Stomach (tissue), 9 donors: ENCODE results near the gene UGT2B7. TPM values are rescaled to one million over a fixed set of nuclear protein-coding genes. Genes with fewer than 3 reads are reported as not detected.

Experiments used
- DNase-seq, 2 donors: peaks; one replicate each; pipeline versions ENCODE4 v3.0.0 to v3.0.0-alpha.2; 2013 to 2019
- H3K27ac ChIP-seq, 5 donors: fragments of 200-600 bp in 4 of 5; sonication (generic) in 4 of 5; one replicate each; pipeline ENCODE4 v1.5.1; 2013 to 2019; ENCODE audit warnings: mild to moderate bottlenecking in 1 of 5, moderate library complexity in 1 of 5
- H3K27me3 ChIP-seq, 3 donors: fragments of 200-600 bp; sonication (generic); one replicate each; pipeline ENCODE4 v1.5.1; 2017 to 2019; ENCODE audit warnings: mixed run types in 1 of 3
- H3K36me3 ChIP-seq, 4 donors: fragments of 200-600 bp; sonication (generic); 1 replicate in 3 of 4; 2 replicates in 1 of 4; pipeline ENCODE4 v1.5.1; 2016 to 2019
- H3K4me1 ChIP-seq, 4 donors: fragments of 200-600 bp; sonication (generic); one replicate each; pipeline ENCODE4 v1.5.1; 2016 to 2019
- H3K4me3 ChIP-seq, 4 donors: fragments of 200-600 bp; sonication (generic) in 3 of 4; one replicate each; pipeline ENCODE4 v1.5.1; 2016 to 2019; ENCODE audit warnings: mild to moderate bottlenecking in 1 of 4
- H3K9me3 ChIP-seq, 4 donors: fragments of 200-600 bp; sonication (generic); one replicate each; pipeline ENCODE4 v1.5.1; 2016 to 2019
- EP300 ChIP-seq: sonication (generic); formaldehyde crosslinking; IDR thresholded peaks from one replicate; pipeline ENCODE4 v1.6.1; 2017; ENCODE audit warnings: antibody characterized with exemption
- POLR2A ChIP-seq, 4 donors: fragments of 450-650 bp; IDR thresholded peaks; one replicate each; pipeline ENCODE4 v1.6.1; 2016; ENCODE audit warnings: antibody characterized with exemption in 4 of 4, control low read depth in 2 of 4, mild to moderate bottlenecking in 1 of 4, moderate library complexity in 1 of 4
- POLR2AphosphoS5 ChIP-seq, 3 donors: sonication (generic); formaldehyde crosslinking; IDR thresholded peaks; one replicate each; pipeline ENCODE4 v1.6.1; 2016; ENCODE audit warnings: antibody characterized with exemption in 3 of 3
- WGBS, 5 donors: extraction: QIAGEN DNeasy Blood & Tissue Kit in 3 of 5; methylation state at CpG; one replicate each; pipeline versions ENCODE4 v1.1.5 to v1.1.7; 2013 to 2018; 5-methylcytosine and 5-hydroxymethylcytosine counted together
- intact Hi-C: fragments of 100-400 bp; cut with DNase I; formaldehyde crosslinking; loops from one replicate; pipeline ENCODE4 v1.15.1; 2023; ENCODE audit warnings: low total_unique reads
- polyA plus RNA-seq, 3 donors: library from polyadenylated mRNA; stranded (reverse); fragments of 200-250 nt; gene quantifications; one replicate each; pipeline ENCODE4 v1.2.3, GENCODE V29; 2013
- total RNA-seq, 5 donors: library from RNA; depleted of rRNA; stranded (reverse); fragments of >200 nt; gene quantifications; one replicate each; pipeline versions ENCODE4 v1.1.0 to v1.2.3, GENCODE V29; 2014 to 2016
- TF ChIP-seq, protein P1 (sequence below), 7 experiments: fragments of 450-650 bp in 4 of 7; fragments of 200-600 bp in 3 of 7; sonication (generic) in 3 of 7; IDR thresholded peaks; one replicate each; pipeline ENCODE4 v1.5.1; 2016 to 2019; ENCODE audit warnings: antibody characterized with exemption in 7 of 7, control low read depth in 2 of 7, mild to moderate bottlenecking in 1 of 7
- donor health status: healthy with polysubstance abuse.
- donor health status: Bipolar disorder and iron deficiency.
- donor health status: healthy.

UGT2B7 gene
- total and polyA plus RNA-seq, 8 donors = 0.08 to 1.8 (median 0.34) TPM; not detected in 4

DNA sequence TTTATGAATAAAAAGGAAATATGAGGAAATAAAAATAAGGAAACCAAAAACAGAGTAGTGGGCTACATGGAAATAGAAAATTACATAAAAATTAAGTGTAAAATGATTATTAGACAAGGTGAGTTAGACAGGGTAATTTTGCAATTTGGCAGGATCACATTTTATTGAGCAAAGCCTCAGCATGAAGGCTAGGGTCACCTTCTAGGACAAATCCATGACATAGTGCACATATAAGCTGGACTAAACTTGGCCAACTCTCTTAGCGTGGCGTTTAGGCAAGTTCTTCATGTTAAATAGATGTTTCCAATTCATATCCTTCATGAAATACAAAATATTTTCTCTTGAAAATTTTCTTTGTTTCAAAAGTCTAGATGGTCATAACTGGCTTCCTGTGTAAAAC lies 25.7 kb upstream of the UGT2B7 start:
- no peaks in the 10 kb centered on the region for H3K27me3 ChIP-seq
- H3K9me3 ChIP-seq = no peaks in the 10 kb centered on the region
- intact Hi-C loops = no loop called here
- H3K27ac ChIP-seq = no peak overlapping the region
- WGBS, 5 donors = 46 to 64% (median 60%) methylated on average over 2 of the region's 2 CpGs
- no peaks in the 10 kb centered on the region for H3K36me3 ChIP-seq
- no peaks in the 10 kb centered on the region for H3K4me1 ChIP-seq
- no peak overlapping the region for H3K4me3 ChIP-seq
- no peak for DNase-seq
- TF ChIP-seq, protein P1, sequence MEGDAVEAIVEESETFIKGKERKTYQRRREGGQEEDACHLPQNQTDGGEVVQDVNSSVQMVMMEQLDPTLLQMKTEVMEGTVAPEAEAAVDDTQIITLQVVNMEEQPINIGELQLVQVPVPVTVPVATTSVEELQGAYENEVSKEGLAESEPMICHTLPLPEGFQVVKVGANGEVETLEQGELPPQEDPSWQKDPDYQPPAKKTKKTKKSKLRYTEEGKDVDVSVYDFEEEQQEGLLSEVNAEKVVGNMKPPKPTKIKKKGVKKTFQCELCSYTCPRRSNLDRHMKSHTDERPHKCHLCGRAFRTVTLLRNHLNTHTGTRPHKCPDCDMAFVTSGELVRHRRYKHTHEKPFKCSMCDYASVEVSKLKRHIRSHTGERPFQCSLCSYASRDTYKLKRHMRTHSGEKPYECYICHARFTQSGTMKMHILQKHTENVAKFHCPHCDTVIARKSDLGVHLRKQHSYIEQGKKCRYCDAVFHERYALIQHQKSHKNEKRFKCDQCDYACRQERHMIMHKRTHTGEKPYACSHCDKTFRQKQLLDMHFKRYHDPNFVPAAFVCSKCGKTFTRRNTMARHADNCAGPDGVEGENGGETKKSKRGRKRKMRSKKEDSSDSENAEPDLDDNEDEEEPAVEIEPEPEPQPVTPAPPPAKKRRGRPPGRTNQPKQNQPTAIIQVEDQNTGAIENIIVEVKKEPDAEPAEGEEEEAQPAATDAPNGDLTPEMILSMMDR (IDR thresholded peaks at IDR 0.05) = no peak
- no peak for TF ChIP-seq EP300
- TF ChIP-seq POLR2A (IDR thresholded peaks at IDR 0.05) = no peak
- no peak for TF ChIP-seq POLR2AphosphoS5 (IDR thresholded peaks at IDR 0.05)

DNA sequence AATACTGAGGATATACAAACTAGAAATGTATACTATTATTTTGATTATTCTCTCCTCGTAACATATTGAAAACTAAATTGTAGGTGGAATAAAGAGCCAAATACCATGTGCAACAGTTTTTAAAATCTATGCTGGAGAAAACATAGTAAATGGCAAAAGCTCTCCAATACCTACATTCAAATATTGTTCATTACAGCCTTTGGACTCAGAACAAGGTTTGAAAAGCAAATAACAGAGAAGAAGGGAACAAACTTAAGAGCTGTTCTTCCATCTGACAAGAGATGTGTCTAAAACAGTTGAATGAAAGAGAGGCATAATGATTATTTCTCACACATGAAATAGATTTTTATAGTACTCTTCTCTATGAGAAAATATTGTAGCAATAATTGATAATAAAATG lies 25.0 kb upstream of the UGT2B7 start:
- Histone ChIP-seq H3K9me3 (no peaks in the 10 kb centered on the region), H3K27ac (no peak overlapping the region), H3K27me3 (no peaks in the 10 kb centered on the region), H3K4me1 (no peaks in the 10 kb centered on the region), H3K4me3 (no peak overlapping the region), H3K36me3 (no peaks in the 10 kb centered on the region)
- DNase-seq = no peak
- TF ChIP-seq EP300 (no peak), POLR2AphosphoS5 (IDR thresholded peaks at IDR 0.05) (no peak), POLR2A (IDR thresholded peaks at IDR 0.05) (no peak)
- TF ChIP-seq, protein P1 (IDR thresholded peaks at IDR 0.05) = no peak
- WGBS, 5 donors = 85 to 92% (median 92%) methylated on average over 1 of the region's 1 CpG
- intact Hi-C loops = no loop called here

DNA sequence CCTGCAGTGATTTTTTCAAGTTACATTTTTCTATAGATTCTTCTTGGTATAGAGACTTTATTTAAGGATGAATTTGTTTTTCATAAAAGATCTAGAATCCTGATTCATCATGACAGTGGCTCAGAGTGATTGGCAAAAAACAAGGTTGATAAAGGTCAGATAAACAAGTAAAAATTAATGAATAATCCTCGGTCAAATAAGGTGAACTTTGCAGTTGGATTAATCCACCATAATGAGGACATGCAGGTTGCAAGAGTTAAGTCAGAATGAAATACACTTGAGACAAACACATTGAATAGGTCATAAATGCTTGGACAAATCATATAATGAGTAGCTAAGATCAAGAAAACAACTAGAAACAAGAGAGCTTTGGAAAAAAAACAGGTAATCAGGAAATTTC lies 22.9 kb upstream of the UGT2B7 start:
- intact Hi-C loops = no loop called here
- Histone ChIP-seq H3K27me3 (no peaks in the 10 kb centered on the region), H3K4me3 (no peak overlapping the region), H3K27ac (no peak overlapping the region), H3K4me1 (no peaks in the 10 kb centered on the region), H3K9me3 (peaks cover 0 to 4% (median 0%) of the 10 kb centered on the region in 4 donors), H3K36me3 (no peaks in the 10 kb centered on the region)
- no peak for DNase-seq
- WGBS, 5 donors = 80 to 89% (median 87%) methylated on average over 1 of the region's 1 CpG
- TF ChIP-seq, protein P1 (IDR thresholded peaks at IDR 0.05) = no peak
- TF ChIP-seq EP300 (no peak), POLR2A (IDR thresholded peaks at IDR 0.05) (no peak), POLR2AphosphoS5 (IDR thresholded peaks at IDR 0.05) (no peak)

DNA sequence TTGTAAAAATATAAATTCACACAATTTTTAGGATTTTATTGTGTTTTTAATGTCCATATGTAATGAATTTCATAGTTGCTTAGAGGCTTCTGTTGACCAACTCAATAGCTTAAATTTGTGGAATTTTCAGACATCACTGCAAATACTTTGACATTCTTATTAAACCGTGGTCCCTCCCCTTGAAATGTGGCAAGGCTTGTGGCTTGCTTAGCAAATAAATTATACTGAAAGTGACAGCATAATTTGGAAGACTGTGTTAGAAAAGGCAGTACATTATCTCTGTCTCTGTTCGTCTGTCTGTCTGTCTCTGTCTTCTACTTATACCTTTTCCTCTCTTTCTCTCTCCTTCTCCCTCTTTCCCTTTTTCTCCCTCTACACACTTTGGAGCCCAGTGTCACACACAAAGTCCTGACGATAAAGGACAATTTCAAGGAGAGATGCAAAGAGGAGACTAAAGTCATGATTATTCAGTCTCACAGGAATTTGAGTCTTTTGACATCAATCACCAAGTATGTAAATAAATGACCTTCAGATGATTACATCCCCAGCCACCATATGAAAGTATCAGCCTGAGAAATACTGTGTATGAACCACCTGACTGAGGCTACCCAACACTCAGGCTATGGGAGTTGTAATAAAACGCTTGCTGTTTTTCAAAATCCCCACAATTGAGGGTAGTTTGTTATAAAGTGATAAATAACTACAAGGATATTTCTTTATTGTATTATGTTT lies 21.0 kb upstream of the UGT2B7 start:
- intact Hi-C loops = no loop called here
- WGBS, 5 donors = 40 to 63% (median 61%) methylated on average over 4 of the region's 4 CpGs
- DNase-seq = no peak
- no peaks in the 10 kb centered on the region for H3K27me3 ChIP-seq
- TF ChIP-seq POLR2A (IDR thresholded peaks at IDR 0.05) = no peak
- no peak for TF ChIP-seq EP300
- no peak for TF ChIP-seq POLR2AphosphoS5 (IDR thresholded peaks at IDR 0.05)
- TF ChIP-seq, protein P1 (IDR thresholded peaks at IDR 0.05) = no peak
- peaks cover 0 to 4% (median 0%) of the 10 kb centered on the region in 4 donors for H3K9me3 ChIP-seq
- no peak overlapping the region for H3K4me3 ChIP-seq
- no peak overlapping the region for H3K27ac ChIP-seq
- no peaks in the 10 kb centered on the region for H3K4me1 ChIP-seq
- H3K36me3 ChIP-seq = no peaks in the 10 kb centered on the region
